HEK293T (cell line): ENCODE data around the gene GBA3.

ENCODE experiments used
- BHLHE40 ChIP-seq: fragments of 450-650 bp; IDR thresholded peaks from 2 replicates; pipeline ENCODE4 v1.6.1; 2016; ENCODE audit warnings: mild to moderate bottlenecking, moderate library complexity, borderline replicate concordance
- FOXA1 ChIP-seq: fragments of 450-650 bp; IDR thresholded peaks from 2 replicates; pipeline ENCODE4 v1.6.1; 2016; ENCODE audit warnings: mild to moderate bottlenecking
- FOXK2 ChIP-seq: fragments of 450-650 bp; IDR thresholded peaks from 2 replicates; pipeline ENCODE4 v1.6.1; 2016; ENCODE audit warnings: mild to moderate bottlenecking
- LEF1 ChIP-seq: fragments of 450-650 bp; IDR thresholded peaks from 2 replicates; pipeline ENCODE4 v1.6.1; 2017; ENCODE audit warnings: mild to moderate bottlenecking, borderline replicate concordance
- NFRKB ChIP-seq: fragments of 450-650 bp; IDR thresholded peaks from 2 replicates; pipeline ENCODE4 v1.6.1; 2016; ENCODE audit warnings: mild to moderate bottlenecking, moderate library complexity
- ZNF384 ChIP-seq: fragments of 450-650 bp; IDR thresholded peaks from 2 replicates; pipeline ENCODE4 v1.6.1; 2016

- TF ChIP-seq NFRKB (no peak), LEF1 (no peak), FOXK2 (no peak), FOXA1 (no peak), ZNF384 (no peak), BHLHE40 (no peak)
These were observed 51.8 kb downstream of the GBA3 start for GRCh38 chr4:22744478-22745062.
